Brain microvascular endothelial cell (primary cell): Measurements from ENCODE around the gene BBOF1.
"Not testable (repeated sequence)": the region's sequence is repeated elsewhere in the genome, so short reads cannot be mapped to it uniquely, and the experiment has no call there.

Experiments used
- DNase-seq: peaks from one replicate; pipeline ENCODE4 v3.0.0-alpha.2; 2020
- H3K27ac ChIP-seq: fragments of 250-450 bp; sonication (Bioruptor Pico); 2 replicates; pipeline ENCODE4 v1.5.1; 2020; ENCODE audit warnings: mild to moderate bottlenecking, moderate library complexity
- H3K27me3 ChIP-seq: fragments of 250-450 bp; sonication (Bioruptor Pico); replicated peaks from 2 replicates; pipeline ENCODE4 v1.5.1; 2020; ENCODE audit warnings: mild to moderate bottlenecking
- H3K36me3 ChIP-seq: fragments of 250-450 bp; sonication (Bioruptor Pico); replicated peaks from 2 replicates; pipeline ENCODE4 v1.5.1; 2020; ENCODE audit warnings: mild to moderate bottlenecking
- H3K4me3 ChIP-seq: 2 replicates; pipeline ENCODE4 v1.5.1; 2011; ENCODE audit warnings: low read depth, mild to moderate bottlenecking, control low read depth, low read length, moderate library complexity
- in situ Hi-C: cut with HindIII; loops from 2 replicates; pipeline ENCODE4 v1.10.0; 2017; ENCODE audit warnings: low sequenced_read_pairs, low pct_ligation_motif_present
- TF ChIP-seq, protein P1 (sequence below): IDR thresholded peaks from 2 replicates; pipeline ENCODE4 v1.5.1; 2011; ENCODE audit warnings: low read depth, mild to moderate bottlenecking, moderate library complexity, low read length, control low read depth, inconsistent platforms; ENCODE audit errors: missing control alignments

Gene BBOF1

DNA sequence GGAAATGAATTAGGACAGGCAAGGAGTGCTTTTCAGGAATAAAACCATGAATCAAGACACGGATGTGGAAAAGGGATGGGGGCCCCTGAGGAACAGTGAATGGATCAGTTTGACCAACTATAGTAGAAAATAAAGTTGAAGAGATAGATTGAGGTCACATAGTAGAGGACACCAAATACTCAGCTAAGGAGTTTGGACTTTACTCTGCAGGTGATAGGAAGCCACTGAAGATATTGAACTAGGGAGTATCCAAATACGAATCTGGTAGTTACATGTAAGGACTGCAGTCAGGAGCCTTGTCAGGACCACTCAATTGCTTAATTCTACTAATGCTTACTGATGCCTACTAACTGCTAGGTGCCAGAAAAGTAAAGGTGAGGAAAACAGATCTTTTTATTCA lies 20.4 kb upstream of the BBOF1 start:
- no peaks in the 10 kb centered on the region for H3K27me3 ChIP-seq
- no peak overlapping the region for H3K4me3 ChIP-seq
- no peak overlapping the region for H3K27ac ChIP-seq
- TF ChIP-seq, protein P1, sequence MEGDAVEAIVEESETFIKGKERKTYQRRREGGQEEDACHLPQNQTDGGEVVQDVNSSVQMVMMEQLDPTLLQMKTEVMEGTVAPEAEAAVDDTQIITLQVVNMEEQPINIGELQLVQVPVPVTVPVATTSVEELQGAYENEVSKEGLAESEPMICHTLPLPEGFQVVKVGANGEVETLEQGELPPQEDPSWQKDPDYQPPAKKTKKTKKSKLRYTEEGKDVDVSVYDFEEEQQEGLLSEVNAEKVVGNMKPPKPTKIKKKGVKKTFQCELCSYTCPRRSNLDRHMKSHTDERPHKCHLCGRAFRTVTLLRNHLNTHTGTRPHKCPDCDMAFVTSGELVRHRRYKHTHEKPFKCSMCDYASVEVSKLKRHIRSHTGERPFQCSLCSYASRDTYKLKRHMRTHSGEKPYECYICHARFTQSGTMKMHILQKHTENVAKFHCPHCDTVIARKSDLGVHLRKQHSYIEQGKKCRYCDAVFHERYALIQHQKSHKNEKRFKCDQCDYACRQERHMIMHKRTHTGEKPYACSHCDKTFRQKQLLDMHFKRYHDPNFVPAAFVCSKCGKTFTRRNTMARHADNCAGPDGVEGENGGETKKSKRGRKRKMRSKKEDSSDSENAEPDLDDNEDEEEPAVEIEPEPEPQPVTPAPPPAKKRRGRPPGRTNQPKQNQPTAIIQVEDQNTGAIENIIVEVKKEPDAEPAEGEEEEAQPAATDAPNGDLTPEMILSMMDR: no peak
- no peak for DNase-seq
- in situ Hi-C loops: no loop called here
- peaks cover 2% of the 10 kb centered on the region for H3K36me3 ChIP-seq

DNA sequence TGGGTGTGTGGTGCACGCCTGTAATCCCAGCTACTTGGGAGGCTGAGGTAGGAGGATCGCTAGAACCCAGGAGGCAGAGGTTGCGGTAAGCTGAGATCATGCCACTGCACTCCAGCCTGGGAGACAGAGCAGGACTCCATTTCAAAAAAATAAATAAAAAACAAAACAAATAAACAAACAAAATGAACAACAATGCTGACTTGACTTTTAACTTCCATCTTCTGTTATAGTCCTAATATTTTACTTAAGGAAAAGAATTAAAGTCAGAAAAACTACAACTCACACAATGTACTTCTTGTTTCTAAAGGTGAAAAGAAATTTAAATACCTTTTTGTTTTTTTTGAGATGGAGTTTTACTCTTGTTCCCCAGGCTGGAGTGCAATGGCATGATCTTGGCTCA lies 13.5 kb upstream of the BBOF1 start:
- H3K4me3 ChIP-seq, in situ Hi-C loops, H3K36me3 ChIP-seq, H3K27ac ChIP-seq, H3K27me3 ChIP-seq, DNase-seq: not testable (repeated sequence)

DNA sequence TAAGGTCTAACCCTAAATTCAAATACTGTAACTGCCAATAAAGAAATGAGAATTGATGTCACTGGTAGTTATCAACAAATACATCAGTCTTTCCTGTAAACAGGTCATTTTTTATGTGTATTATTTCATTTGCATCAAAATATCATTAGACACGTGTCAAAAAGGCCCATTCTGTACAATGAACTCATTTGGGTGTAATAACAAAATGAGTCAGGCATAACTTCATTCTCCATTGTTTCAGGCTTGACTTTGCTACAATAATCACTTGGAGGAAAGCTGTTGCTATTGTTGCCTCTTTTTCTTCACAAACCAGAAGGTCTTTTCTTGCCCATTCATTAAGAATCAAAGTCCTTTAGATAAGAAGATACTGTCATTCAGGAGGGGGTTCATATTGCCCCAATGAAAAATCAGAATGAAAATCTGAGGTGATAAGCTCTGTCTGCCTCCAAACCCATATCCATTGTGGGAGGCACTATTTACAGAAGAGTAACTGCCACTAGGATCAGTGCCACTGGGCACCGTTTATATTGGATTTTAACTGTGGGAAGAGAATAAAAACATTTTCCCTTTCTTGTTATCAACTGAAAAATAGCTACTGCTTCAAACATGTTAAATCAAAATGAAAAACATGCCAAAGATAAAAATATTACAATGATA lies 10.2 kb upstream of the BBOF1 start:
- in situ Hi-C loops: no loop called here
- TF ChIP-seq, protein P1: no peak
- Histone ChIP-seq H3K27ac (no peak overlapping the region), H3K4me3 (no peak overlapping the region), H3K36me3 (peaks cover 3% of the 10 kb centered on the region), H3K27me3 (no peaks in the 10 kb centered on the region)
- no peak for DNase-seq

DNA sequence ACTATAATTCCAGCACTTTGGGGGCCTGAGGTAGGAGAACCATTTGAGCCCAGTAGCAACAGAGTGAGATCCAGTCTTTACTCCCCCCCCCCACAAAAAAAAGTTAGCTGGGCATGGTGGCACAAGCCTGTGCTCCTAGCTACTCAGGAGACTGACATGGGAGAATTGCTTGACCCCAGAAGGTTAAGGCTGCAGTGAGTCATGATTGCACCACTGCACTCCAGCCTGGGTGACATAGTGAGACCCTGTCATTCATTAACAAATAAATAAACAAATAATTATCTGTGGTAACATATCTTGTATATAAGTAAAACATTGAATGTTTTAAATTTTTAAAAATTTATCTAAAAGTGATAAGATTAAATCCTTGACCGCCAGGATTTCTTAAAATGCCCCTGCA lies 4.8 kb upstream of the BBOF1 start:
- TF ChIP-seq, protein P1: no peak
- H3K27ac ChIP-seq: no peak overlapping the region
- no peak overlapping the region for H3K4me3 ChIP-seq
- no peak for DNase-seq
- no peaks in the 10 kb centered on the region for H3K27me3 ChIP-seq
- in situ Hi-C loops: no loop called here
- H3K36me3 ChIP-seq: no peaks in the 10 kb centered on the region

DNA sequence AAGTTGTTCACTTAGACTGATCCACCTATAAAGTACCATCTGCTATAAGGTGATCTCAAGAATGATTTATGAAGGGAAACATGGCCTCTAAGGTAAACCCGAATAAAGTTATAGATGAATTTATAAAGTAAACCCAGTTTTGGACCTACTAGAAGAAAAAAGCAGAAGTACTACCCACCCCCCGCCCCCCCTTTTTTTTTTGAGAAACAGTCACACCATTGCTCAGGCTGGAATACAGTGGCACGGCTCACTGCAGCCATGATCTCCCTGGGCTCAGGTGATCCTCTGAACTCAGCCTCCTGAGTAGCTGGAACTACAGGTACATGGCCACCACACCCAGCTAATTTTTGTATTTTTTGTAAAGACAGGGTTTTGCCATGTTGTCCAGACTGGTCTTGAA lies 4.0 kb upstream of the BBOF1 start:
- H3K36me3 ChIP-seq: no peaks in the 10 kb centered on the region
- in situ Hi-C loops: no loop called here
- no peak overlapping the region for H3K4me3 ChIP-seq
- TF ChIP-seq, protein P1: no peak
- no peak for DNase-seq
- no peak overlapping the region for H3K27ac ChIP-seq
- no peaks in the 10 kb centered on the region for H3K27me3 ChIP-seq

DNA sequence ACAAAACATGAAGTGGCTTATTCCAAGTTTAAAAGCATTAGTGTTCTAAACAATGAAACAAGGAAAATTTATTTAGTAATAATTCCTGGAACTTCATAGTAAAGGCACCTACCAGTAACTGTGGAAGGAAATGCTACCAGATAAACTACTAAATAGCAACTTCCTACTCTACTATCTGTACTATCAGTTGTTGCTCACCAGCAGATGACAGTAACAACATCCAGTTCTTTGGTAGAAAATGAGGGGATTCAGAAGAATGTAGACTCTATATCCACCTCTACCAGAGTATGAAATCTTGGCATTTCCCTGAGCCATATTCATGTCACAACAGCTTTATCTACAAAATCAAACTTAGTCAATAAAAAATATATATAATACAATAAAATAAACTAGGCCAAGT lies 3.2 kb upstream of the BBOF1 start:
- no peak overlapping the region for H3K27ac ChIP-seq
- H3K27me3 ChIP-seq: no peaks in the 10 kb centered on the region
- DNase-seq: no peak
- no peak overlapping the region for H3K4me3 ChIP-seq
- no peaks in the 10 kb centered on the region for H3K36me3 ChIP-seq
- in situ Hi-C loops: no loop called here
- TF ChIP-seq, protein P1: no peak
